Suprapubic skin (tissue), 3 donors: ENCODE data around the gene CDK8.

Experiments used
- EP300 ChIP-seq: sonication (generic); formaldehyde crosslinking; IDR thresholded peaks from one replicate; pipeline ENCODE4 v1.6.1; 2017; ENCODE audit warnings: antibody characterized with exemption
- POLR2A ChIP-seq, 2 donors: fragments of 450-650 bp; IDR thresholded peaks; one replicate each; pipeline ENCODE4 v1.6.1; 2017; ENCODE audit warnings: antibody characterized with exemption in 2 of 2, mild to moderate bottlenecking in 2 of 2, moderate library complexity in 2 of 2
- TF ChIP-seq, protein P1 (sequence below), 2 donors: fragments of 200-600 bp in 1 of 2; fragments of 450-650 bp in 1 of 2; sonication (generic) in 1 of 2; IDR thresholded peaks; one replicate each; pipeline ENCODE4 v1.5.1; 2016 to 2019; ENCODE audit warnings: antibody characterized with exemption in 2 of 2, mild to moderate bottlenecking in 1 of 2, moderate library complexity in 1 of 2

DNA sequence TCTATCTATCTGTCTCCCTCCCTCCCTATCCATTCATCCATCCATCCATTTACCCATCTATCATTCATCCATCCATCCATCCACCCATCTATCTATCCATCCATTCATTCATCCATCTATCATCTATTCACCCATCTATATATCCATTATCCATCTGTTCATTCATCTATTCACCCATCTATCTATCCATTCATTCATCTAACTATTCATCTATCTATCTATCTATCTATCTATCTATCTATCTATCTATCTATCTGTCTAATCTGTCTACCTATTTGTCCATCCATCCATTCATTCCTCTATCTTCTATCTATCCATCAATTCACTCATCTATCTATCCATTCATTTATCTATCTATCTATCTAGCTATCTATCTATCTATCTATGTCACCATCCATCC, 4.4 kb upstream of the CDK8 start:
- TF ChIP-seq, protein P1, sequence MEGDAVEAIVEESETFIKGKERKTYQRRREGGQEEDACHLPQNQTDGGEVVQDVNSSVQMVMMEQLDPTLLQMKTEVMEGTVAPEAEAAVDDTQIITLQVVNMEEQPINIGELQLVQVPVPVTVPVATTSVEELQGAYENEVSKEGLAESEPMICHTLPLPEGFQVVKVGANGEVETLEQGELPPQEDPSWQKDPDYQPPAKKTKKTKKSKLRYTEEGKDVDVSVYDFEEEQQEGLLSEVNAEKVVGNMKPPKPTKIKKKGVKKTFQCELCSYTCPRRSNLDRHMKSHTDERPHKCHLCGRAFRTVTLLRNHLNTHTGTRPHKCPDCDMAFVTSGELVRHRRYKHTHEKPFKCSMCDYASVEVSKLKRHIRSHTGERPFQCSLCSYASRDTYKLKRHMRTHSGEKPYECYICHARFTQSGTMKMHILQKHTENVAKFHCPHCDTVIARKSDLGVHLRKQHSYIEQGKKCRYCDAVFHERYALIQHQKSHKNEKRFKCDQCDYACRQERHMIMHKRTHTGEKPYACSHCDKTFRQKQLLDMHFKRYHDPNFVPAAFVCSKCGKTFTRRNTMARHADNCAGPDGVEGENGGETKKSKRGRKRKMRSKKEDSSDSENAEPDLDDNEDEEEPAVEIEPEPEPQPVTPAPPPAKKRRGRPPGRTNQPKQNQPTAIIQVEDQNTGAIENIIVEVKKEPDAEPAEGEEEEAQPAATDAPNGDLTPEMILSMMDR (IDR thresholded peaks at IDR 0.05), result no peak
- TF ChIP-seq POLR2A (IDR thresholded peaks at IDR 0.05) (no peak), EP300 (no peak)
